HepG2 (cell line): Measurements from ENCODE around the gene ZNF148. TPM values are rescaled to one million over a fixed set of nuclear protein-coding genes. Genes with fewer than 3 reads are reported as not detected.
"Not testable (repeated sequence)": the region's sequence is repeated elsewhere in the genome, so short reads cannot be mapped to it uniquely, and the experiment has no call there.

Experiments
- ATAC-seq: fragments of 200-7000 bp; cut with Tn5 transposase; 3 replicates; pipeline ENCODE4 v1.9.1; 2020; ENCODE audit warnings: mild to moderate bottlenecking, moderate library complexity
- BruUV-seq: library from RNA; stranded (reverse); fragments of 400-500 nt; replicated peaks from 2 replicates; lab custom pipeline; 2021; lab: Mats Ljungman, UMichigan
- CTCF ChIA-PET: fragments of 300-600 bp; formaldehyde crosslinking; extraction: SDS; loops from one replicate; lab custom pipeline; 2021; ENCODE audit warnings: low total read pairs, inconsistent platforms, low intra/inter-chr PET ratio; lab: Yijun Ruan, JAX
- POLR2A ChIA-PET: fragments of 350-600 bp; sonication (Branson Sonifier 250); formaldehyde crosslinking; loops from one replicate; lab custom pipeline; 2020; ENCODE audit warnings: antibody characterized with exemption, inconsistent platforms; lab: Yijun Ruan, JAX
- DNase-seq: peaks from one replicate; pipeline ENCODE4 v3.0.0-alpha.2; 2015; ENCODE audit warnings: low spot score
- FAIRE-seq: peaks from 3 replicates; lab custom pipeline; 2011; peaks lifted over from hg19 to GRCh38; lab: Jason Lieb, UNC
- H2AFZ ChIP-seq: one replicate; pipeline ENCODE4 v1.6.1; 2011; ENCODE audit warnings: low read length, inconsistent platforms
- H3K27ac ChIP-seq: fragments of 300-600 bp; 3 replicates; pipeline ENCODE4 v1.8.0; 2011; ENCODE audit warnings: mixed run types, mild to moderate bottlenecking, mixed read lengths, low read length, inconsistent platforms; ENCODE audit not compliant: insufficient read depth; ENCODE audit errors: extremely low read length
- H3K27me3 ChIP-seq, 2 experiments: fragments of 200-600 bp in 1 of 2; 2 replicates in 1 of 2; 3 replicates in 1 of 2; pipeline versions ENCODE4 v1.6.0 to v1.8.0; 2011; ENCODE audit warnings: low read length in 2 of 2, mild to moderate bottlenecking in 2 of 2, moderate library complexity in 2 of 2, inconsistent platforms in 1 of 2; ENCODE audit not compliant: insufficient read depth in 2 of 2, control insufficient read depth in 1 of 2
- H3K36me3 ChIP-seq, 2 experiments: fragments of 200-600 bp in 1 of 2; replicated peaks in 1 of 2; 2 replicates in 1 of 2; 3 replicates in 1 of 2; pipeline versions ENCODE4 v1.5.1 to v1.8.0; 2011; ENCODE audit warnings: low read length in 2 of 2, inconsistent platforms in 1 of 2; ENCODE audit not compliant: insufficient read depth in 2 of 2, control insufficient read depth in 1 of 2
- H3K4me1 ChIP-seq: 2 replicates; pipeline ENCODE4 v1.5.1; 2012; ENCODE audit warnings: low read length, inconsistent platforms; ENCODE audit not compliant: insufficient read depth
- H3K4me2 ChIP-seq: 2 replicates; pipeline ENCODE4 v1.6.0; 2011; ENCODE audit warnings: low read depth, low read length, inconsistent platforms
- H3K4me3 ChIP-seq, 3 experiments: fragments of 200-600 bp in 1 of 3; sonication (generic), shearing (Covaris generic) in 1 of 3; replicated peaks in 1 of 3; 2 replicates each; pipeline ENCODE4 v1.5.1; 2011 to 2016; ENCODE audit warnings: low read length in 3 of 3, inconsistent platforms in 2 of 3, low read depth in 2 of 3, mild to moderate bottlenecking in 2 of 3, control low read depth in 1 of 3, mixed read lengths in 1 of 3; ENCODE audit not compliant: insufficient read depth in 1 of 3
- H3K79me2 ChIP-seq: one replicate; pipeline ENCODE4 v1.6.1; 2011; ENCODE audit warnings: low read length, inconsistent platforms; ENCODE audit not compliant: insufficient read depth
- H3K9ac ChIP-seq: 2 replicates; pipeline ENCODE4 v1.6.0; 2011; ENCODE audit warnings: mild to moderate bottlenecking, low read depth, low read length, inconsistent platforms; ENCODE audit not compliant: insufficient read depth
- H3K9me3 ChIP-seq: 2 replicates; pipeline ENCODE4 v1.5.1; 2012; ENCODE audit warnings: mild to moderate bottlenecking, low read length
- H4K20me1 ChIP-seq: 2 replicates; pipeline ENCODE4 v1.6.0; 2011; ENCODE audit warnings: inconsistent platforms, mild to moderate bottlenecking, low read length, moderate library complexity; ENCODE audit not compliant: insufficient read depth
- BCL6 ChIP-seq: IDR thresholded peaks from 2 replicates; pipeline ENCODE4 v1.6.1; 2016; ENCODE audit warnings: missing genetic modification reagents, missing compliant biosample characterization
- FOXK2 ChIP-seq: fragments of 450-650 bp; IDR thresholded peaks from 2 replicates; pipeline ENCODE4 v1.6.1; 2016
- GABPA ChIP-seq, 2 experiments: IDR thresholded peaks; 2 replicates each; pipeline ENCODE4 v1.6.1; 2011 to 2016; ENCODE audit warnings: low read depth in 2 of 2, low read length in 1 of 2, missing biosample characterization in 1 of 2, missing genetic modification characterization in 1 of 2
- MTF1 ChIP-seq: sonication (generic); formaldehyde crosslinking; IDR thresholded peaks from 2 replicates; pipeline ENCODE4 v1.5.0; 2020; ENCODE audit warnings: missing genetic modification reagents
- MZF1 ChIP-seq: sonication (generic); formaldehyde crosslinking; IDR thresholded peaks from 2 replicates; pipeline ENCODE4 v1.8.1; 2023; ENCODE audit warnings: mild to moderate bottlenecking, missing genetic modification reagents, borderline replicate concordance
- PHF20 ChIP-seq: sonication (generic); formaldehyde crosslinking; IDR thresholded peaks from 2 replicates; pipeline ENCODE4 v1.5.0; 2020; ENCODE audit warnings: mild to moderate bottlenecking, missing genetic modification reagents
- SNAPC2 ChIP-seq: sonication (generic); formaldehyde crosslinking; IDR thresholded peaks from 2 replicates; pipeline ENCODE4 v1.8.1; 2022; ENCODE audit warnings: mild to moderate bottlenecking, missing genetic modification reagents
- ZFP62 ChIP-seq: sonication (generic); formaldehyde crosslinking; IDR thresholded peaks from 2 replicates; pipeline ENCODE4 v1.4.0; 2020; ENCODE audit warnings: missing genetic modification reagents
- ZNF431 ChIP-seq: sonication (generic); formaldehyde crosslinking; IDR thresholded peaks from 2 replicates; pipeline ENCODE4 v1.9.0; 2022; ENCODE audit warnings: missing genetic modification reagents, low read depth, mild to moderate bottlenecking, borderline replicate concordance
- ZNF674 ChIP-seq: sonication (generic); formaldehyde crosslinking; IDR thresholded peaks from 2 replicates; pipeline ENCODE4 v1.5.0; 2020; ENCODE audit warnings: low read depth, mild to moderate bottlenecking, missing genetic modification reagents
- WGBS: methylation state at CpG from one replicate; pipeline ENCODE4 v1.1.6; 2017; ENCODE audit warnings: low lambda C conversion rate; 5-methylcytosine and 5-hydroxymethylcytosine counted together
- in situ Hi-C: cut with HindIII; loops from 2 replicates; pipeline ENCODE4 v1.10.0; 2017; ENCODE audit warnings: low pct_unique_long_range_greater_than_20kb; ENCODE audit not compliant: extremely low pct_ligation_motif_present
- intact Hi-C: fragments of 100-400 bp; cut with micrococcal nuclease; formaldehyde crosslinking; loops from one replicate; pipeline ENCODE4 v1.10.0; 2022; ENCODE audit not compliant: unreplicated experiment
- polyA plus RNA-seq, 8 experiments: library from polyadenylated mRNA; depleted of rRNA in 3 of 8; stranded (reverse) in 7 of 8; unstranded in 1 of 8; fragments of >200 nt; fragmentation: Illumina TruSeq in 4 of 8; extraction: Trizol in 4 of 8; gene quantifications; 2 replicates each; pipeline versions ENCODE4 v1.2.1 to v1.2.3, GENCODE V29; 2011 to 2016; ENCODE audit warnings: low read depth in 4 of 8, missing spikeins in 1 of 8, mixed read lengths in 1 of 8; ENCODE audit not compliant: insufficient read depth in 1 of 8
- total RNA-seq, 5 experiments: library from RNA; depleted of rRNA; stranded (reverse); fragments of >200 nt; fragmentation: Illumina TruSeq; extraction: Trizol; gene quantifications; 2 replicates each; pipeline ENCODE4 v1.2.3, GENCODE V29; 2016; ENCODE audit warnings: low read depth in 1 of 5
- TF ChIP-seq, protein P1 (sequence below): sonication (generic); formaldehyde crosslinking; IDR thresholded peaks from 2 replicates; pipeline ENCODE4 v1.5.0; 2020; ENCODE audit warnings: mild to moderate bottlenecking, missing genetic modification reagents
- TF ChIP-seq, protein P2 (sequence below): sonication (generic); formaldehyde crosslinking; IDR thresholded peaks from 2 replicates; pipeline ENCODE4 v1.5.1; 2020; ENCODE audit warnings: missing genetic modification reagents, mild to moderate bottlenecking, borderline replicate concordance

The ZNF148 gene
- total and polyA plus RNA-seq, 2 of the 13 experiments (the other 11 are each of a cell fraction or from before 2014, with no cell fraction given) = 10.6 to 36.1 TPM

DNA sequence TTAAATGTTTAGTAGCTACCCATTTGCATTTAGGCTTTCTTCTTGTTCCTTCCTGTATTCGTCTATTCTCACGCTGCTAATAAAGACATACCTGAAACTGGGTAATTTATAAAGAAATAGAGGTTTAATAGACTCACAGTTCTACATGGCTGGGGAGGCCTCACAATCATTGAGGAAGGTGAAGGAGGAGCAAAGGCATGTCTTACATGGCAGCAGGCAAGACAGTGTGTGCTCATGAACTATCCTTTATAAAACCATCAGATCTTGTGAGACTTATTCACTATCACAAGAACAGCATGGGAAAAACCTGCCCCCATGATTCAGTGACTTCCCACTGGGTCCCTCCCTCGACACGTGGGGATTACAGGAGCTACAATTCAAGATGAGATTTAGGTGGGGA, 30.4 kb upstream of the ZNF148 start:
- ATAC-seq, H3K4me1 ChIP-seq, BruUV-seq, CTCF ChIA-PET, H4K20me1 ChIP-seq, H3K9ac ChIP-seq, H2AFZ ChIP-seq, POLR2A ChIA-PET, DNase-seq, FAIRE-seq, H3K79me2 ChIP-seq, intact Hi-C loops, H3K27ac ChIP-seq, H3K27me3 ChIP-seq, H3K4me3 ChIP-seq, H3K9me3 ChIP-seq, H3K36me3 ChIP-seq, H3K4me2 ChIP-seq, in situ Hi-C loops: not testable (repeated sequence)
- TF ChIP-seq ZNF431 (CRISPR knock-in tag) = 0 out of 2 replicates have a peak, but pooled peaks have one; percentile 47
- WGBS = 76% methylated on average over 4 of the region's 4 CpGs

DNA sequence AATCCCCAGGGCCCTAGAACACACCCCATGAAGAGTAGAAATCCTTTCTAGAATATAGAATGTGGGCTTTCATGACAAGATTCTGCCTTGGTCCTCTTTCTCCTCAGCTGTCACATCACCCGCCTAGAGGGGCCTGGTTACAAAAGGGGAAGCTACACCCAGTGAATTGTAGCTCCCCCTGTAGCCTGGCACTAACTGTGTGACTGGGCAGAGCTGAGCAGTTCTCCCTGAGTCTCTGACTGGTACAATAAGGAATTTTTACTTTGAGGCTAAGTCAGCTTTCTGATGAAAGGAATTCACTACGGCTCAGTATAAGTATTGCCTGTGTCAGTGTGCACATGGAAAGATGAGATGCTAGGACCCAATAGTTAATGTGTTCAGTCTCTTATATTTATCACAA, 28.7 kb upstream of the ZNF148 start:
- ATAC-seq = peak; percentile 47; the same call in 1 of the 3 replicates
- no peaks in the 10 kb centered on the region for H3K79me2 ChIP-seq
- no peak overlapping the region for H3K27ac ChIP-seq
- DNase-seq = no peak
- H3K27me3 ChIP-seq = no peaks in the 10 kb centered on the region
- no peaks in the 10 kb centered on the region for H3K36me3 ChIP-seq
- no peaks in the 10 kb centered on the region for H4K20me1 ChIP-seq
- ChIA-PET CTCF (no interaction called here), POLR2A (no interaction called here)
- in situ Hi-C loops (no loop called here), intact Hi-C loops (no loop called here)
- WGBS = 49% methylated on average over 2 of the region's 2 CpGs
- H3K4me2 ChIP-seq = no peak overlapping the region
- FAIRE-seq = no peak
- H3K4me3 ChIP-seq = no peak overlapping the region
- no peaks in the 10 kb centered on the region for H3K4me1 ChIP-seq
- H2AFZ ChIP-seq = no peak overlapping the region
- no peaks in the 10 kb centered on the region for H3K9me3 ChIP-seq
- no TSS peak for BruUV-seq
- H3K9ac ChIP-seq = no peak overlapping the region
- TF ChIP-seq, protein P1, sequence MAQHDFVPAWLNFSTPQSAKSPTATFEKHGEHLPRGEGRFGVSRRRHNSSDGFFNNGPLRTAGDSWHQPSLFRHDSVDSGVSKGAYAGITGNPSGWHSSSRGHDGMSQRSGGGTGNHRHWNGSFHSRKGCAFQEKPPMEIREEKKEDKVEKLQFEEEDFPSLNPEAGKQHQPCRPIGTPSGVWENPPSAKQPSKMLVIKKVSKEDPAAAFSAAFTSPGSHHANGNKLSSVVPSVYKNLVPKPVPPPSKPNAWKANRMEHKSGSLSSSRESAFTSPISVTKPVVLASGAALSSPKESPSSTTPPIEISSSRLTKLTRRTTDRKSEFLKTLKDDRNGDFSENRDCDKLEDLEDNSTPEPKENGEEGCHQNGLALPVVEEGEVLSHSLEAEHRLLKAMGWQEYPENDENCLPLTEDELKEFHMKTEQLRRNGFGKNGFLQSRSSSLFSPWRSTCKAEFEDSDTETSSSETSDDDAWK = no peak
- no peak for TF ChIP-seq SNAPC2
- no peak for TF ChIP-seq ZNF674 (CRISPR knock-in tag)
- TF ChIP-seq MZF1 (CRISPR knock-in tag) = no peak
- TF ChIP-seq ZFP62 (CRISPR knock-in tag) = no peak
- TF ChIP-seq GABPA (IDR thresholded peaks at IDR 0.05; ENCODE audit: low read depth, low read length) = no peak
- TF ChIP-seq GABPA (CRISPR knock-in tag; IDR thresholded peaks at IDR 0.05; ENCODE audit: low read depth) = no peak
- TF ChIP-seq FOXK2 = no peak
- no peak for TF ChIP-seq MTF1 (CRISPR knock-in tag)
- TF ChIP-seq, protein P2, sequence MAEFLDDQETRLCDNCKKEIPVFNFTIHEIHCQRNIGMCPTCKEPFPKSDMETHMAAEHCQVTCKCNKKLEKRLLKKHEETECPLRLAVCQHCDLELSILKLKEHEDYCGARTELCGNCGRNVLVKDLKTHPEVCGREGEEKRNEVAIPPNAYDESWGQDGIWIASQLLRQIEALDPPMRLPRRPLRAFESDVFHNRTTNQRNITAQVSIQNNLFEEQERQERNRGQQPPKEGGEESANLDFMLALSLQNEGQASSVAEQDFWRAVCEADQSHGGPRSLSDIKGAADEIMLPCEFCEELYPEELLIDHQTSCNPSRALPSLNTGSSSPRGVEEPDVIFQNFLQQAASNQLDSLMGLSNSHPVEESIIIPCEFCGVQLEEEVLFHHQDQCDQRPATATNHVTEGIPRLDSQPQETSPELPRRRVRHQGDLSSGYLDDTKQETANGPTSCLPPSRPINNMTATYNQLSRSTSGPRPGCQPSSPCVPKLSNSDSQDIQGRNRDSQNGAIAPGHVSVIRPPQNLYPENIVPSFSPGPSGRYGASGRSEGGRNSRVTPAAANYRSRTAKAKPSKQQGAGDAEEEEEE = no peak
- no peak for TF ChIP-seq PHF20
- TF ChIP-seq BCL6 (CRISPR knock-in tag) = no peak
